A673 (cell line): ENCODE measurements around the gene ST6GALNAC4. TPM values are rescaled to one million over a fixed set of nuclear protein-coding genes. Genes with fewer than 3 reads are reported as not detected.

Experiments
- BruUV-seq: library from RNA; stranded (reverse); fragments of 400-500 nt; replicated peaks from 2 replicates; lab custom pipeline; 2021; lab: Mats Ljungman, UMichigan
- CTCF ChIA-PET: fragments of 300-600 bp; sonication (Branson Sonifier 250); formaldehyde crosslinking; loops from one replicate; lab custom pipeline; 2022; ENCODE audit warnings: antibody characterized with exemption; lab: Charles Lee
- POLR2A ChIA-PET: fragments of 300-600 bp; sonication (Branson Sonifier 250); formaldehyde crosslinking; loops from one replicate; lab custom pipeline; 2022; ENCODE audit warnings: antibody characterized with exemption; ENCODE audit not compliant: low non-redundant PET; lab: Charles Lee
- DNase-seq: peaks from one replicate; pipeline ENCODE4 v3.0.0-alpha.2; 2015; ENCODE audit warnings: low spot score
- H3K27ac ChIP-seq: fragments of 200-600 bp; sonication (generic); 2 replicates; pipeline ENCODE4 v1.5.1; 2016; ENCODE audit warnings: mixed run types, low read depth, mild to moderate bottlenecking, mixed read lengths, antibody characterized with exemption, low read length; ENCODE audit not compliant: poor library complexity, severe bottlenecking
- H3K27me3 ChIP-seq: fragments of 200-600 bp; sonication (generic); replicated peaks from 2 replicates; pipeline ENCODE4 v1.6.1; 2017; ENCODE audit warnings: mixed run types, low read depth, mild to moderate bottlenecking, mixed read lengths, antibody characterized with exemption, low read length; ENCODE audit not compliant: insufficient read depth, poor library complexity
- H3K36me3 ChIP-seq: fragments of 200-600 bp; sonication (generic); 2 replicates; pipeline ENCODE4 v1.6.1; 2016; ENCODE audit warnings: mixed run types, mild to moderate bottlenecking, mixed read lengths, antibody characterized with exemption, low read length; ENCODE audit not compliant: insufficient read depth, poor library complexity, severe bottlenecking
- H3K4me1 ChIP-seq: fragments of 200-600 bp; sonication (generic); 2 replicates; pipeline ENCODE4 v1.6.1; 2017; ENCODE audit warnings: mixed run types, mild to moderate bottlenecking, mixed read lengths, antibody characterized with exemption, low read length; ENCODE audit not compliant: insufficient read depth, poor library complexity, severe bottlenecking
- H3K4me3 ChIP-seq: fragments of 200-600 bp; sonication (generic); 2 replicates; pipeline ENCODE4 v1.5.1; 2016; ENCODE audit warnings: low read depth, mixed run types, mild to moderate bottlenecking, mixed read lengths, low read length; ENCODE audit not compliant: poor library complexity, severe bottlenecking
- H3K9me3 ChIP-seq: fragments of 200-600 bp; sonication (generic); 2 replicates; pipeline ENCODE4 v1.6.1; 2016; ENCODE audit warnings: mixed run types, low read depth, mild to moderate bottlenecking, mixed read lengths, antibody characterized with exemption, low read length; ENCODE audit not compliant: poor library complexity, severe bottlenecking
- CTCF ChIP-seq: fragments of 300-800, 200-600 bp; sonication (generic); conservative IDR thresholded peaks from 2 replicates; pipeline ENCODE4 v1.5.1; 2017; ENCODE audit warnings: low read depth, mild to moderate bottlenecking, antibody characterized with exemption, low read length, moderate library complexity, mixed read lengths
- EZH2 ChIP-seq: fragments of 200-600 bp; sonication (generic); IDR thresholded peaks from 2 replicates; pipeline ENCODE4 v1.6.1; 2017; ENCODE audit warnings: borderline replicate concordance, low read depth, mild to moderate bottlenecking, mixed read lengths, antibody characterized with exemption, low read length; ENCODE audit not compliant: poor library complexity, severe bottlenecking
- intact Hi-C: fragments of 100-400 bp; cut with micrococcal nuclease; formaldehyde crosslinking; loops from one replicate; pipeline ENCODE4 v1.10.0; 2022; ENCODE audit not compliant: unreplicated experiment
- total RNA-seq: library from RNA; stranded (reverse); gene quantifications from 2 replicates; pipeline ENCODE4 v1.2.3, GENCODE V29; 2021

The ST6GALNAC4 gene
- total RNA-seq, 1 experiment from 2014 or later: 11.8 TPM

GRCh38 chr9:127896395-127897192 is 20.2 kb downstream of the ST6GALNAC4 start:
- Histone ChIP-seq H3K4me1 (peaks cover 9% of the 10 kb centered on the region), H3K36me3 (peaks cover 50% of the 10 kb centered on the region), H3K9me3 (peaks cover 15% of the 10 kb centered on the region), H3K27me3 (no peaks in the 10 kb centered on the region), H3K4me3 (no peak overlapping the region), H3K27ac (peak overlapping the region; percentile 59)
- CTCF ChIA-PET: interaction anchor here (0.6 kb wide), 1 partner anchor 524 kb away, joined by 9 read pairs; the partner anchor contains the start of gene CERCAM
- POLR2A ChIA-PET: no interaction called here
- DNase-seq: no peak
- no TSS peak for BruUV-seq
- TF ChIP-seq CTCF (no peak), EZH2 (no peak)
- intact Hi-C loops: no loop called here

GRCh38 chr9:127895811-127896210 is 21.0 kb downstream of the ST6GALNAC4 start:
- ChIA-PET CTCF (no interaction called here), POLR2A (no interaction called here)
- no peaks in the 10 kb centered on the region for H3K27me3 ChIP-seq
- BruUV-seq: no TSS peak
- DNase-seq: no peak
- no peak overlapping the region for H3K4me3 ChIP-seq
- peaks cover 9% of the 10 kb centered on the region for H3K4me1 ChIP-seq
- intact Hi-C loops: no loop called here
- peaks cover 52% of the 10 kb centered on the region for H3K36me3 ChIP-seq
- peaks cover 15% of the 10 kb centered on the region for H3K9me3 ChIP-seq
- no peak overlapping the region for H3K27ac ChIP-seq
- TF ChIP-seq CTCF (no peak), EZH2 (no peak)

- no peak for DNase-seq
- intact Hi-C loops: no loop called here
- Histone ChIP-seq H3K4me3 (no peak overlapping the region), H3K36me3 (peaks cover 65% of the 10 kb centered on the region), H3K9me3 (peaks cover 15% of the 10 kb centered on the region), H3K27me3 (no peaks in the 10 kb centered on the region), H3K4me1 (peaks cover 9% of the 10 kb centered on the region), H3K27ac (no peak overlapping the region)
- POLR2A ChIA-PET: no interaction called here
- no TSS peak for BruUV-seq
- CTCF ChIA-PET: no interaction called here
- TF ChIP-seq CTCF (no peak), EZH2 (no peak)
Observed at GRCh38 chr9:127893392-127893791, 23.4 kb downstream of the ST6GALNAC4 start.
